SH-SY5Y (cell line): Measurements from ENCODE around the gene SH2D4B.

Source experiments
- GATA2 ChIP-seq: IDR thresholded peaks from 2 replicates; pipeline ENCODE4 v1.6.1; 2011; ENCODE audit warnings: mild to moderate bottlenecking, low read depth, low read length
- GATA3 ChIP-seq: IDR thresholded peaks from 2 replicates; pipeline ENCODE4 v1.6.1; 2011; ENCODE audit warnings: low read depth, mild to moderate bottlenecking, low read length, moderate library complexity

GRCh38 chr10:80501381-80501912 is 36.3 kb upstream of the SH2D4B start:
- TF ChIP-seq GATA3 (no peak), GATA2 (no peak)
